A673 (cell line): ENCODE results near the gene CROCC2.

Source experiments
- CTCF ChIP-seq: fragments of 300-800, 200-600 bp; sonication (generic); conservative IDR thresholded peaks from 2 replicates; pipeline ENCODE4 v1.5.1; 2017; ENCODE audit warnings: low read depth, mild to moderate bottlenecking, antibody characterized with exemption, low read length, moderate library complexity, mixed read lengths
- EZH2 ChIP-seq: fragments of 200-600 bp; sonication (generic); IDR thresholded peaks from 2 replicates; pipeline ENCODE4 v1.6.1; 2017; ENCODE audit warnings: borderline replicate concordance, low read depth, mild to moderate bottlenecking, mixed read lengths, antibody characterized with exemption, low read length; ENCODE audit not compliant: poor library complexity, severe bottlenecking

GRCh38 chr2:240936106-240936505 lies 30.0 kb downstream of the CROCC2 start:
- TF ChIP-seq EZH2 (no peak), CTCF (no peak)
